ENCODE measurements around the gene TRIO.

The TRIO gene

GRCh38 chr5:14458414-14458813 is 315.3 kb downstream of the TRIO start:
- Mint-ChIP-seq H3K36me3 (ENCODE audit: low read depth) (peaks cover 2% of the 10 kb centered on the region), H3K9me3 (no peaks in the 10 kb centered on the region), H3K27ac (no peak overlapping the region), H3K27me3 (no peaks in the 10 kb centered on the region), H3K4me1 (no peaks in the 10 kb centered on the region), H3K4me3 (no peak overlapping the region)
- ATAC-seq (no peak), DNase-seq (no peak)

DNA sequence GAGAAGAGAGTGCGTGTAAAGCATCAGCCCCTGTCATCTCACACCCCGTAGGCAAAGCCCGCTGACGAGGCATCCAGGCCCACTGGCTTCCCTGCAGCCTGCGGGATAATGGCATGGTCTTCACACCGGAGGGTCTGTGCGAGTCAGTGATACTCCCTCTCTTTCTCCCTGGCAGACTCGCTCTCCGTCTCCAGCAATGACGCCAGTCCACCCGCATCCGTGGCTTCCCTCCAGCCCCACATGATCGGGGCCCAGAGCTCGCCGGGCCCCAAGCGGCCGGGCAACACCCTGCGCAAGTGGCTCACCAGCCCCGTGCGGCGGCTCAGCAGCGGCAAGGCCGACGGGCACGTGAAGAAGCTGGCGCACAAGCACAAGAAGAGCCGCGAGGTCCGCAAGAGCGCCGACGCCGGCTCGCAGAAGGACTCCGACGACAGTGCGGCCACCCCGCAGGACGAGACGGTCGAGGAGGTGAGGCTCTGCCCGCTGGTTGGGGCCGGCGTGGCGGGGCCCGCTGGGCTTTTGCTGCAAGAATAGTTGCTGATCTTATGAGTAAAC is 317.8 kb downstream of the TRIO start:
- H3K9me3 Mint-ChIP-seq, result no peaks in the 10 kb centered on the region
- no peak for ATAC-seq
- DNase-seq, result no peak
- no peaks in the 10 kb centered on the region for H3K27me3 Mint-ChIP-seq
- no peak overlapping the region for H3K27ac Mint-ChIP-seq
- H3K36me3 Mint-ChIP-seq (ENCODE audit: low read depth), result no peaks in the 10 kb centered on the region
- H3K4me3 Mint-ChIP-seq, result no peak overlapping the region
- H3K4me1 Mint-ChIP-seq, result no peaks in the 10 kb centered on the region

- ATAC-seq (no peak), DNase-seq (no peak)
- no peaks in the 10 kb centered on the region for H3K4me1 Mint-ChIP-seq
- no peaks in the 10 kb centered on the region for H3K36me3 Mint-ChIP-seq (ENCODE audit: low read depth)
- H3K27me3 Mint-ChIP-seq, result no peaks in the 10 kb centered on the region
- H3K27ac Mint-ChIP-seq, result no peak overlapping the region
- H3K9me3 Mint-ChIP-seq, result no peaks in the 10 kb centered on the region
- H3K4me3 Mint-ChIP-seq, result no peak overlapping the region
Measured at GRCh38 chr5:14462681-14463080, 319.5 kb downstream of the TRIO start.

DNA sequence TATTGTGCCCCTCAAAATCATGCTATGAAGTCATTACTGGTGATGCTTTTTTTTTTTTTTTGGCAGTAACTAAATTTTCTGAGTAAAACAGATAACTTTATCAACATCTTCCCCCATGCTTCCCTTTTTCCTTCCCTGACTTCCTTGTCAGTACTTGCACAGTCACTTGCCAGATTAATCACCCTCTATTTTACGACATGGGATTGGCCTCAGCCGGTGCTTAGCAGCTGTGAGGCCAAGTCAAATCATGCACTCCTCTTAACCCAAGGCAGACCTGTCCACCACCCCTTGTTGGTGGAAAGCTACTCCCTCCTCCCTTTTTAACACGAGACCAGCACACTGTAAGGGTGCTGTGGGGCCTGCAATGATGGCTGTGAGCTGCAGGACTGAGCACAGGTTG is 320.5 kb downstream of the TRIO start:
- no peak for DNase-seq
- Mint-ChIP-seq H3K27ac (no peak overlapping the region), H3K36me3 (ENCODE audit: low read depth) (no peaks in the 10 kb centered on the region), H3K9me3 (no peaks in the 10 kb centered on the region), H3K27me3 (no peaks in the 10 kb centered on the region), H3K4me1 (no peaks in the 10 kb centered on the region), H3K4me3 (no peak overlapping the region)
- ATAC-seq, result no peak

DNA sequence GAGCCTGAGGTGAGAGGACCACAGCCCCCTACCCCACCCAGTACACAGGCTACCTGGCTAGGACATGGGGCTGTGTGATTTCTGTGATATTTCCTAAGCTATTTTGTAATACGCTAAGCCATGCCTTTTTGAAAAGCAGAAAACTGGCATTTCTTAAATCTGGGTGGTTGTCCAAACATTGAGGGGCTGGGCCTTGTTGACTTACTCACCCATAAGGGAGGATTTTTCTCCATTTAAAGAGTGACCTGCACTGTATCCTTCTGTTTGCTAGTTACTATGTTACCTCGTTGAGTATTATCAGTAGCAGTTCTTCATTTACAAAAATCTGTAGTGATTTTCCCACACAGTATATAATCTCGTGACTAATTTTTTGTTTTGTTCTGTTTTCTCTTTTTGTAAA is 321.0 kb downstream of the TRIO start:
- H3K4me1 Mint-ChIP-seq, result no peaks in the 10 kb centered on the region
- ATAC-seq, result peak; percentile 24
- DNase-seq, result no peak
- H3K36me3 Mint-ChIP-seq (ENCODE audit: low read depth), result no peaks in the 10 kb centered on the region
- H3K27ac Mint-ChIP-seq, result no peak overlapping the region
- H3K27me3 Mint-ChIP-seq, result no peaks in the 10 kb centered on the region
- no peaks in the 10 kb centered on the region for H3K9me3 Mint-ChIP-seq
- no peak overlapping the region for H3K4me3 Mint-ChIP-seq

DNA sequence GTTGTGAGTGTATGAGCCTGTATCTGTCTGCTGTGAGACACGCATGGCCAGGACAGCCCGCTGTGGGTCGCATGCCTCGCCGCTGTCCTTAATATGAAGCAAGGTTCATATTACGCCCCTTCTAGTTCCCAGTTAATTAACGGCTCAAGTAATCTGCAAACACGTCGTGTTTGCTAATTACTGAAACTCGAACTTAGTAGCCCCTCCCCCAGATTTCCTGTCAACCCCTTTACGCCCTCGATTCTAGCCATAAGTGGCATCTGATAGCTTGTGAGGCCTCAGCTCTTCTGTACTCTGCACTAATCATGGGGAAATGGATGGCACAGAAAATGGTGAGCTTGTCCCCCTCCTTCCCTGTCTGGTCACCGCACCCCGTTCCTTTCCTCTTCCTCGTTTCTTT is 321.5 kb downstream of the TRIO start:
- Mint-ChIP-seq H3K4me1 (no peaks in the 10 kb centered on the region), H3K36me3 (ENCODE audit: low read depth) (no peaks in the 10 kb centered on the region), H3K27me3 (no peaks in the 10 kb centered on the region), H3K4me3 (no peak overlapping the region), H3K27ac (no peak overlapping the region), H3K9me3 (no peaks in the 10 kb centered on the region)
- no peak for DNase-seq
- no peak for ATAC-seq

DNA sequence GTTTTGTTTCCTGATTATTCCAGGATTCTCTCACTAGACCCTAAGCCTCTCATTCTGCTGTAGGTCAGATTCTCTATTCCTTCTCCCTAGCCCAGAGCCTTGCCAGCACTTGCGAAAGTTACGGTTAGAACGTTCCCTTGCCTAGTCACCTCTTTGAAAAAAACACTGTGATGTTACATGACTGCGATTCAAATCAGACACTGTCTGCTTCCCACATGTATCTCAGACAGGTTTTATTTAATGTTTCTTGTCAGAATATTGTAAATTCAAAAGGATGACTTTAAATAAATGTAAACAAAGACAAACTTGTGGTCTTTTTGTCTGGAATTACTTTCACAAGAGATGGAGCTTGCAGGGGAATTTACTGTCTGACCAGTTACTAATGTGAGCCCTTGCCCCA is 322.0 kb downstream of the TRIO start:
- Mint-ChIP-seq H3K4me3 (no peak overlapping the region), H3K36me3 (ENCODE audit: low read depth) (no peaks in the 10 kb centered on the region), H3K27ac (no peak overlapping the region)

GRCh38 chr5:14465776-14466175 is 322.6 kb downstream of the TRIO start:
- DNase-seq (no peak), ATAC-seq (no peak)
- Mint-ChIP-seq H3K27me3 (no peaks in the 10 kb centered on the region), H3K27ac (no peak overlapping the region), H3K4me3 (no peak overlapping the region), H3K9me3 (no peaks in the 10 kb centered on the region), H3K36me3 (ENCODE audit: low read depth) (no peaks in the 10 kb centered on the region), H3K4me1 (no peaks in the 10 kb centered on the region)

More for the DNA sequence above, 322.0 kb downstream of the TRIO start:
- ATAC-seq, result no peak
- DNase-seq, result no peak
- Mint-ChIP-seq H3K9me3 (no peaks in the 10 kb centered on the region), H3K27me3 (no peaks in the 10 kb centered on the region), H3K4me1 (no peaks in the 10 kb centered on the region)

DNA sequence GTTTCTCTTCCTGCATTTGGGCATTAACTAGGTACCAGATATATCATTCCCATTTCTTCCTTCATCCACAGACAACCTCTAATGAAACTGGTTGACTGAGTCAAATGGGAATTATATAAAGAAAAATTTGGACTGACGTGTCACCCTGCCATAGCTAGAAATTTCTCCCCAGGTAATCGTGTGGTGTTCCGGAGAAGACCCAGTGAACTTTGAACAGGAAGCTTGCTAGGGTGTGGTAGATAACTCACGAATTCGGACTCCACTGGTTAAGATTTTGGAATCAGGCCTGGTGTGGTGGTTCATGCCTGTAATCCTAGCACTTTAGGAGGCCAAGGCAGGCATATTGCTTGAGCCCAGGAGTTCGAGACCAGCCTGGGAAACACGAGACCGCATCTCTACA is 324.1 kb downstream of the TRIO start:
- DNase-seq (no peak), ATAC-seq (no peak)
- Mint-ChIP-seq H3K4me1 (no peaks in the 10 kb centered on the region), H3K9me3 (no peaks in the 10 kb centered on the region), H3K4me3 (no peak overlapping the region), H3K27ac (no peak overlapping the region), H3K27me3 (no peaks in the 10 kb centered on the region), H3K36me3 (ENCODE audit: low read depth) (no peaks in the 10 kb centered on the region)

- H3K4me3 Mint-ChIP-seq, result no peak overlapping the region
- DNase-seq, result no peak
- no peaks in the 10 kb centered on the region for H3K36me3 Mint-ChIP-seq (ENCODE audit: low read depth)
- no peak for ATAC-seq
- no peaks in the 10 kb centered on the region for H3K9me3 Mint-ChIP-seq
- H3K27ac Mint-ChIP-seq, result no peak overlapping the region
- no peaks in the 10 kb centered on the region for H3K27me3 Mint-ChIP-seq
- no peaks in the 10 kb centered on the region for H3K4me1 Mint-ChIP-seq
Measured at GRCh38 chr5:14467886-14468285, 324.7 kb downstream of the TRIO start.

DNA sequence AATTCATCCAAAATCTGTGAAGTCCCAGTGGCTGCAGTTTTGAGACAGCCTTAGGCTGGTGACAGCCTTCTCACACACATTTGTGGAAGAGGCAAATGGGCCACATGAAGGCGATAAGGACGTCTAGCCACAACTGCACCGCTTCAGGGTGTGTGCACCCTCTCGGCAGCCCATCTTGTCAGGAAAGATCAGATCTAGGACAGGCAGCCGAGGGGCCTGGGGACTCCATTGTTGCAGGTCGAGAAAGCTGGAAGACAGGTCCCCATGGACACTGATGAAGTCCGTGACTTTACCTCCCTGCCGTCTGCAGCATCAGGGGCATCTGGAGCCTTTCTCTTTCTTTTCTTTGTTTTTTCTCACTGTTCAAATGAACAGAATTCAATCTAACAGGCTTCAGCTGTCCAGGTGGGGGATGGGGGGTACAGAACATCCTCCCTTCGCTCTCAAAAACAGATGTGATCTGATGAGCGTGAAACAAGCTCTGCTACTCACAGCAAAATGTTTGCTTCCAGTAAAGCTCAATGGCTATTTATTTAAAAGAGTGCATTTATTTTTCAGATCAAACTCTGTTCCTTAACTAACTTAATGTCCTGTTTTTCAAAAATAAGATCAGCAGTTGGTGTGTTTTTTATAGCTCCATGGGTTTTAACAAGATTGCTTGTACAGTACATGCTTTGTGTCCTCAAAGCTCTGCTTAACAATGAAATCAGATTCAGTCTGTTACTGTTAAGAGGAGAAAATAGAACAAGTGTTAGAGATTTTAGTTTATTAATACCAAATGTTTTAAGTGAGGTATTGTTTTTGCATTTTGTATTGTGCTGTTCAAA is 326.6 kb downstream of the TRIO start:
- H3K4me3 Mint-ChIP-seq, result no peak overlapping the region
- DNase-seq (no peak), ATAC-seq (no peak)
- H3K27me3 Mint-ChIP-seq, result no peaks in the 10 kb centered on the region
- no peaks in the 10 kb centered on the region for H3K9me3 Mint-ChIP-seq
- H3K27ac Mint-ChIP-seq, result no peak overlapping the region
- no peaks in the 10 kb centered on the region for H3K36me3 Mint-ChIP-seq (ENCODE audit: low read depth)
- H3K4me1 Mint-ChIP-seq, result no peaks in the 10 kb centered on the region

DNA sequence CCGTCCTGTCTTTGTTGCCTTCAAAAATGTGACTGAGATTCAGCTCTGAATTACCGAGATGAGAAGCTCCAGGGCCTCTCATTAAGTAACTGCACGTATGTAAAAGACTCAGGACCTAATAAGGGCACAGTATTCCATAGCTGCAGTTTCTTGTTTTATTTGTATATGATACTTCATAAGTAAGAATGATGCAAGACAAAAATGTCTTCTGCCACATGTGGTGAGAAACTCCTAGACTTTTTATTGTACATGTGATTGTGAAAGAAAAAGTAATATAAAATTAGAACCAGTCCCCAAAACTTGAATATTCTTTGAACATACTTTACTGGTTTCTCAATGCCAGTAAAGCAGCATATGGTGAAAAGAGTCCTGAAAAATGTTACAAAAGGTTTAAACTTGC is 328.4 kb downstream of the TRIO start:
- peaks cover 2% of the 10 kb centered on the region for H3K36me3 Mint-ChIP-seq (ENCODE audit: low read depth)
- H3K4me1 Mint-ChIP-seq, result no peaks in the 10 kb centered on the region
- H3K4me3 Mint-ChIP-seq, result no peak overlapping the region
- H3K27ac Mint-ChIP-seq, result no peak overlapping the region
- no peak for ATAC-seq
- H3K9me3 Mint-ChIP-seq, result no peaks in the 10 kb centered on the region
- no peaks in the 10 kb centered on the region for H3K27me3 Mint-ChIP-seq
- no peak for DNase-seq

DNA sequence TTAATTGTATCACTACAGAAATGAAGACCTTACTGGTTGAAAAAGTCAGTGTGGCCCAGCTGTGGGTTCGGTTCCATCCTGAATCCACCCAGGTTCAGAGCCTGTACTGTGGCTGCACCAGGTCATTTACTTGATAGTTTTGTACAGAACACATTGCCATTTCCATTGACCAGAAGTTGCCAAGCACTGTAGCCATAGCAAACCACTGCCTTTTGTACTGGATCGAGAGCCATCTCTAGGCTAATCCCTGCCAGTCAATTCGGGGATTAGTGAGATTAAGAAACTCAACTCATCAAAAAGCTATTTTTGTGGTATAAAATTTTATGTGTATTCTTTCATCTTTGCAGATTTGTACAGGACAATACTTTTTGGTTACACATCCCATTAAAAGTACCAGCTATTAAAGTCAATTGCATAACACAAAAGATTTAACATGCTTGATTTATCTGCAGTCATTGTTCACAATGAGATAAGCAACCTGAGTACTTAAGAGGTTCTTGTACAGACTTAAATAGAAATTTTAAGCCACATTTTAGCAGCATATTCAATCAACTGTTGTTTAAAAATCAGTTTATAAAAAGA is 329.9 kb downstream of the TRIO start:
- Mint-ChIP-seq H3K36me3 (ENCODE audit: low read depth) (peaks cover 4% of the 10 kb centered on the region), H3K4me3 (no peak overlapping the region), H3K4me1 (no peaks in the 10 kb centered on the region), H3K9me3 (no peaks in the 10 kb centered on the region), H3K27ac (no peak overlapping the region), H3K27me3 (no peaks in the 10 kb centered on the region)
- DNase-seq (no peak), ATAC-seq (no peak)

DNA sequence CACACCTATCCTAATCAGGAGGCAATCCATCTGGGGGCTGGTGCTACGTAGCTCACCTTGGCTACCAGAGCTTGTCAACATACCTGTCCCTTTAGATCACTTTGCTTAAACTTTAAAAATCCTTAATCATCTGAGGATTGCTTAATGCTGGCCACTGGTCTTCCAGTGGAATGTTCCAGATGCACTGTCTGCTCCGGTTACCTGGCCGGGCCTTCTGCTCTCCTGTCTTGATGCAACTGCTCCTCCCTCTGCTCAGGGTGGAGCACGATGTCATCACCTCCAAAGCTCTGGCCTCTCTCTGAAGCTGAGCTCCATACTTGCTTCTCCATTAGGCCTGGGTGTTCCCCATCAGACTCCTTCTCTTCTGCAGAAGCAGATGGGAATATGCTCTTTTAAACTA is 331.9 kb downstream of the TRIO start:
- no peak for DNase-seq
- peaks cover 12% of the 10 kb centered on the region for H3K4me1 Mint-ChIP-seq
- no peak for ATAC-seq
- peaks cover 7% of the 10 kb centered on the region for H3K36me3 Mint-ChIP-seq (ENCODE audit: low read depth)
- H3K27me3 Mint-ChIP-seq, result no peaks in the 10 kb centered on the region
- H3K27ac Mint-ChIP-seq, result no peak overlapping the region
- H3K9me3 Mint-ChIP-seq, result no peaks in the 10 kb centered on the region
- H3K4me3 Mint-ChIP-seq, result no peak overlapping the region

DNA sequence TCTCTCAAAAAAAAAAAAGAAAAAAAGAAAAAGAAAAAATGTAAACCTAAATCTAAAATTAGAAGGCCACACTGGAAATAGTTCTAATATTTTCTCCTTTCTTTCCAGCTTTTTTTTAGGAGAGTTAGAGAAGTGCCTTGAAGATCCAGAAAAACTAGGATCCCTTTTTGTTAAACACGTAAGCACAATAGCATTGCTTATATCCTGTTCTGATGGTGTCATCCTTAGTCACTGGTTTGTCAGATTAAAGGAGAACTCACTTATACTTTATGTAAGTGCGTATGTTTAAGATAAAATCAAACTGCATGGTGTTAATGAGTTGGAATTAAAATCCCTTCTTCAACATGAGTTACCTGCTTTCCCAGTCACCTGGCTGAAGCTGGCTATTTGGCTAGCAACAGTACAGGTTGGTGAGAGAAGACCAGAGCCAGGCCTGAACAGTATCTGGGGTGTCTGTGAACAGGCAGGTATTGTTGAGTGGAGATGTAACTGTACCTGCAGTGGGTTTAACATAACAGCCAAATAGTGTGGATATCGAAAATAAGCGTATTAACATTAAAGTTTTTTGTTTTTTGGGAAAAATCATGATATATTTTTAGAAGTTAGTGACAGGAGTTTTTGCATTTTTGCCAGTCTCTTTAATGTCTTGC is 333.8 kb downstream of the TRIO start:
- no peak overlapping the region for H3K4me3 Mint-ChIP-seq
- no peak overlapping the region for H3K27ac Mint-ChIP-seq
- H3K27me3 Mint-ChIP-seq, result no peaks in the 10 kb centered on the region
- H3K4me1 Mint-ChIP-seq, result peaks cover 12% of the 10 kb centered on the region
- H3K36me3 Mint-ChIP-seq (ENCODE audit: low read depth), result peaks cover 11% of the 10 kb centered on the region
- ATAC-seq (no peak), DNase-seq (no peak)
- no peaks in the 10 kb centered on the region for H3K9me3 Mint-ChIP-seq
